Prostate gland (tissue), 2 donors: ENCODE measurements around the gene PLCG2. TPM values are rescaled to one million over a fixed set of nuclear protein-coding genes. Genes with fewer than 3 reads are reported as not detected.

Experiments used
- DNase-seq: peaks from one replicate; pipeline ENCODE4 v3.0.0-alpha.2; 2019; ENCODE audit warnings: low spot score
- H3K27ac ChIP-seq, 2 donors: fragments of 200-600 bp; sonication (generic); 2 replicates each; pipeline ENCODE4 v1.5.1; 2017 to 2019
- H3K27me3 ChIP-seq: fragments of 200-600 bp; sonication (generic); replicated peaks from 2 replicates; pipeline ENCODE4 v1.5.1; 2019; ENCODE audit not compliant: insufficient read depth
- H3K36me3 ChIP-seq, 2 donors: fragments of 200-600 bp; sonication (generic); 1 replicate in 1 of 2; 2 replicates in 1 of 2; pipeline versions ENCODE4 v1.5.1 to v1.8.1; 2017 to 2019
- H3K4me1 ChIP-seq: fragments of 200-600 bp; sonication (generic); replicated peaks from 2 replicates; pipeline ENCODE4 v1.5.1; 2019
- H3K4me3 ChIP-seq, 2 donors: fragments of 200-600 bp; sonication (generic); 2 replicates each; pipeline ENCODE4 v1.5.1; 2017 to 2019
- H3K9me3 ChIP-seq: fragments of 200-600 bp; sonication (generic); 2 replicates; pipeline ENCODE4 v1.5.1; 2017
- POLR2A ChIP-seq: fragments of 450-650 bp; IDR thresholded peaks from one replicate; pipeline ENCODE4 v1.6.1; 2016; ENCODE audit warnings: antibody characterized with exemption, mild to moderate bottlenecking
- POLR2AphosphoS5 ChIP-seq: sonication (generic); formaldehyde crosslinking; IDR thresholded peaks from one replicate; pipeline ENCODE4 v1.6.1; 2017; ENCODE audit warnings: antibody characterized with exemption
- WGBS: methylation state at CpG from one replicate; pipeline ENCODE4 v1.1.5; 2018; 5-methylcytosine and 5-hydroxymethylcytosine counted together
- intact Hi-C: fragments of 100-400 bp; cut with DNase I; formaldehyde crosslinking; loops from one replicate; pipeline ENCODE4 v1.14.2; 2022
- total RNA-seq, 2 donors: library from RNA; depleted of rRNA; stranded (reverse); fragments of >200 nt; gene quantifications; one replicate each; pipeline ENCODE4 v1.1.0, GENCODE V29; 2016
- TF ChIP-seq, protein P1 (sequence below), 4 experiments: fragments of 200-600 bp in 2 of 4; fragments of 450-650 bp in 2 of 4; sonication (generic) in 2 of 4; IDR thresholded peaks; 1 replicate in 3 of 4; 2 replicates in 1 of 4; pipeline ENCODE4 v1.5.1; 2016 to 2019; ENCODE audit warnings: antibody characterized with exemption in 4 of 4, mild to moderate bottlenecking in 2 of 4, moderate library complexity in 2 of 4

Gene PLCG2
- total RNA-seq, 2 donors from 2014 or later = 10.3 to 12.8 TPM

GRCh38 chr16:81942007-81942601, 163.0 kb downstream of the PLCG2 start:
- no peak overlapping the region for H3K27ac ChIP-seq
- no peaks in the 10 kb centered on the region for H3K36me3 ChIP-seq
- no peaks in the 10 kb centered on the region for H3K9me3 ChIP-seq
- intact Hi-C loops = no loop called here
- no peak overlapping the region for H3K4me3 ChIP-seq
- DNase-seq = no peak
- H3K27me3 ChIP-seq = no peaks in the 10 kb centered on the region
- no peaks in the 10 kb centered on the region for H3K4me1 ChIP-seq
- TF ChIP-seq, protein P1, sequence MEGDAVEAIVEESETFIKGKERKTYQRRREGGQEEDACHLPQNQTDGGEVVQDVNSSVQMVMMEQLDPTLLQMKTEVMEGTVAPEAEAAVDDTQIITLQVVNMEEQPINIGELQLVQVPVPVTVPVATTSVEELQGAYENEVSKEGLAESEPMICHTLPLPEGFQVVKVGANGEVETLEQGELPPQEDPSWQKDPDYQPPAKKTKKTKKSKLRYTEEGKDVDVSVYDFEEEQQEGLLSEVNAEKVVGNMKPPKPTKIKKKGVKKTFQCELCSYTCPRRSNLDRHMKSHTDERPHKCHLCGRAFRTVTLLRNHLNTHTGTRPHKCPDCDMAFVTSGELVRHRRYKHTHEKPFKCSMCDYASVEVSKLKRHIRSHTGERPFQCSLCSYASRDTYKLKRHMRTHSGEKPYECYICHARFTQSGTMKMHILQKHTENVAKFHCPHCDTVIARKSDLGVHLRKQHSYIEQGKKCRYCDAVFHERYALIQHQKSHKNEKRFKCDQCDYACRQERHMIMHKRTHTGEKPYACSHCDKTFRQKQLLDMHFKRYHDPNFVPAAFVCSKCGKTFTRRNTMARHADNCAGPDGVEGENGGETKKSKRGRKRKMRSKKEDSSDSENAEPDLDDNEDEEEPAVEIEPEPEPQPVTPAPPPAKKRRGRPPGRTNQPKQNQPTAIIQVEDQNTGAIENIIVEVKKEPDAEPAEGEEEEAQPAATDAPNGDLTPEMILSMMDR (IDR thresholded peaks at IDR 0.05) = no peak
- no peak for TF ChIP-seq POLR2A
- no peak for TF ChIP-seq POLR2AphosphoS5
- 84% methylated on average over 7 of the region's 7 CpGs for WGBS

DNA sequence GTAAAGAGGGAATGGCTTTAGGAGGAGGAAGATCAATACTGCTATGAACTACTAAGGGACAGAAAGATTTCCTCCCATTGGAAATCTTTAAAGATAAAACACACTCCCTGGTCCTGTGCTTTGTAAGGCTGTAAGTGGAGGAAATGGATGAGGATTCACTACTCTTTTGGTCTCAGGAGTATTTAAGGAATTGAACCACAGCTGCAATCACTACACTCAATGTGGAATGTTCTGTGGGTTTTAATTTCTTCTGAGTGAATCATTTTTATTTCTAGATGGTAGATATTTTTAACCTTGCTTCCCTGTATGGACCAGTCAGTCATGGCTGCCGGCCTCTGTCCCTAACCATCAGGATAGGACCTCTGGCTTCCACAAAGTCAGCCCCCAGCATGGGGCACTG, 166.6 kb downstream of the PLCG2 start:
- Histone ChIP-seq H3K27ac (no peak overlapping the region), H3K36me3 (no peaks in the 10 kb centered on the region), H3K9me3 (no peaks in the 10 kb centered on the region), H3K4me3 (no peak overlapping the region), H3K27me3 (no peaks in the 10 kb centered on the region), H3K4me1 (no peaks in the 10 kb centered on the region)
- TF ChIP-seq POLR2A (no peak), POLR2AphosphoS5 (no peak)
- TF ChIP-seq, protein P1 (IDR thresholded peaks at IDR 0.05) = no peak
- no peak for DNase-seq
- intact Hi-C loops = no loop called here
- WGBS = 95% methylated on average over 1 of the region's 1 CpG

- no peak overlapping the region for H3K4me3 ChIP-seq
- no peak for TF ChIP-seq POLR2A
- intact Hi-C loops = no loop called here
- no peak overlapping the region for H3K27ac ChIP-seq
- no peaks in the 10 kb centered on the region for H3K9me3 ChIP-seq
- no peaks in the 10 kb centered on the region for H3K36me3 ChIP-seq
- no peaks in the 10 kb centered on the region for H3K27me3 ChIP-seq
- DNase-seq = no peak
- 93% methylated on average over 5 of the region's 5 CpGs for WGBS
- no peaks in the 10 kb centered on the region for H3K4me1 ChIP-seq
These were observed 167.1 kb downstream of the PLCG2 start for GRCh38 chr16:81946206-81946605.

DNA sequence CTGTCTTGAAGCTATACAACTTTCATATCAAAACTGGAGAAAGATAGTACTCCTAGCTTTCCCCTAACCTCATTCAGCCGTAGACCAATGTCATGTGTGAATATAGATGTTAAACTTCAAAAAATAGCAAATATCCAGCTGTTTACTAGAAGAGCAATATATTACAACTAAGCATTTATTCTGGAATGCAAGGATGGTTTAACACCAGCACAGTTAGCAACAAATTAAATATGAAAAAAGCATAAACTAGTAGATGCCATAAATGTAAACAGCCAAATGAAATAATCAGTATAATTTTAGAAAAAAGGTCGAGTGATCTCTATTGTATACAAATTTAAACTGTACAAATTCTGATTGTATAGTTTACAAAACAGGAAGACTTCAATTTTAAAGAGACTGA, 172.5 kb downstream of the PLCG2 start:
- TF ChIP-seq, protein P1 (IDR thresholded peaks at IDR 0.05) = no peak
- TF ChIP-seq POLR2AphosphoS5 (no peak), POLR2A (no peak)
- WGBS = 86% methylated on average over 2 of the region's 2 CpGs
- no peak for DNase-seq
- Histone ChIP-seq H3K4me3 (no peak overlapping the region), H3K36me3 (no peaks in the 10 kb centered on the region), H3K9me3 (no peaks in the 10 kb centered on the region), H3K27me3 (no peaks in the 10 kb centered on the region), H3K4me1 (no peaks in the 10 kb centered on the region), H3K27ac (no peak overlapping the region)
- intact Hi-C loops = no loop called here

- intact Hi-C loops = no loop called here
- H3K36me3 ChIP-seq = no peaks in the 10 kb centered on the region
These were observed 177.3 kb downstream of the PLCG2 start for GRCh38 chr16:81956213-81956948.

More at GRCh38 chr16:81956213-81956948, 177.3 kb downstream of the PLCG2 start:
- no peaks in the 10 kb centered on the region for H3K27me3 ChIP-seq
- no peak overlapping the region for H3K4me3 ChIP-seq
- H3K27ac ChIP-seq = no peak overlapping the region
- no peak for DNase-seq
- TF ChIP-seq POLR2A (no peak), POLR2AphosphoS5 (no peak)
- TF ChIP-seq, protein P1 (IDR thresholded peaks at IDR 0.05) = no peak
- no peaks in the 10 kb centered on the region for H3K9me3 ChIP-seq
- H3K4me1 ChIP-seq = no peaks in the 10 kb centered on the region
- 82% methylated on average over 9 of the region's 9 CpGs for WGBS
